ENCODE results near the gene DLG2. TPM values are rescaled to one million over a fixed set of nuclear protein-coding genes. Genes with fewer than 3 reads are reported as not detected.

DLG2 gene
- total RNA-seq, 1 experiment from 2014 or later: 17.5 TPM

GRCh38 chr11:84806354-84806753, 820.8 kb downstream of the DLG2 start:
- peaks cover 14% of the 10 kb centered on the region for H3K4me1 Mint-ChIP-seq

More at GRCh38 chr11:84806354-84806753, 820.8 kb downstream of the DLG2 start:
- H3K4me3 Mint-ChIP-seq: no peak overlapping the region
- ChIA-PET POLR2A (no interaction called here), CTCF (no interaction called here)
- H3K36me3 Mint-ChIP-seq: peaks cover 18% of the 10 kb centered on the region
- DNase-seq (ENCODE audit: low spot score) (no peak), ATAC-seq (no peak)
- H3K27me3 Mint-ChIP-seq (ENCODE audit: low read depth): no peaks in the 10 kb centered on the region
- peaks cover 23% of the 10 kb centered on the region for H3K9me3 Mint-ChIP-seq
- no peak for TF ChIP-seq AR (CRISPR knock-in tag; IDR thresholded peaks at IDR 0.05)
- TF ChIP-seq FOXP4 (CRISPR knock-in tag; IDR thresholded peaks at IDR 0.05): no peak
- TF ChIP-seq IRF2 (CRISPR knock-in tag; IDR thresholded peaks at IDR 0.05; ENCODE audit: borderline replicate concordance, low read depth): no peak
- TF ChIP-seq ZNF219 (CRISPR knock-in tag; IDR thresholded peaks at IDR 0.05; ENCODE audit: borderline replicate concordance): no peak
- no peak for TF ChIP-seq FOXK1 (CRISPR knock-in tag; IDR thresholded peaks at IDR 0.05)
- no peak for TF ChIP-seq SP1 (CRISPR knock-in tag; conservative IDR thresholded peaks at IDR 0.05)
- TF ChIP-seq NR1H2 (CRISPR knock-in tag; IDR thresholded peaks at IDR 0.05): no peak
- TF ChIP-seq ZMAT4 (CRISPR knock-in tag; IDR thresholded peaks at IDR 0.05): no peak
- no peak for TF ChIP-seq KAT7 (CRISPR knock-in tag; IDR thresholded peaks at IDR 0.05; ENCODE audit: borderline replicate concordance)
- TF ChIP-seq TEAD1 (CRISPR knock-in tag; IDR thresholded peaks at IDR 0.05): no peak
- TF ChIP-seq ZBTB43 (CRISPR knock-in tag; IDR thresholded peaks at IDR 0.05): no peak
- no peak for TF ChIP-seq USF2 (CRISPR knock-in tag; IDR thresholded peaks at IDR 0.05)
- TF ChIP-seq FOXJ3 (CRISPR knock-in tag; IDR thresholded peaks at IDR 0.05; ENCODE audit: borderline replicate concordance): no peak
- TF ChIP-seq EMX1 (CRISPR knock-in tag; IDR thresholded peaks at IDR 0.05): no peak
- no peak for TF ChIP-seq E2F1 (CRISPR knock-in tag; IDR thresholded peaks at IDR 0.05)
- no peak for TF ChIP-seq GABPB1 (CRISPR knock-in tag; IDR thresholded peaks at IDR 0.05)
- TF ChIP-seq CREB1 (CRISPR knock-in tag; IDR thresholded peaks at IDR 0.05): no peak
- no peak for TF ChIP-seq HMGA2 (CRISPR knock-in tag; IDR thresholded peaks at IDR 0.05)
- no peak for TF ChIP-seq ATF2 (CRISPR knock-in tag; IDR thresholded peaks at IDR 0.05; ENCODE audit: borderline replicate concordance, low read depth)
- no peak overlapping the region for H3K27ac Mint-ChIP-seq

All from WTC11 (cell line).